ENCODE data around the gene HAAO.

Gene HAAO

DNA sequence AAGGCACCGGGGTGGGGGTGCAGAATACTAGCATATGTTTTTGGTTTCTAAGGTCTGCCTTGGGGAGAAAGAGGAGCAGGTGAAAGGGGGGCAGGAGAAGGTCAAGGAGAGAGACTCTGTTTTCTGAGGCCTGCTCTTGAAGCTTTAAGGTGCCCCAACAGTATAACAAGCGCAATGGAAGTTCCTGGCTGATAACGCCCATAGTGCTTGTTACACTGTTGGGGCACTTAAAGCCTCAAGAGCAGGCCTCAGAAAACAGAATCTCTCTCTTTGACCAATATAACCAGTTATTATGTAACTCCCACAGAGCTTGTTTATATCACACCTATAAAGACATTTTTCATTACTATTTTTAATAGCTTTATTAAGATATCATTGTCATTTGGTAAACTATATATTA lies 45.0 kb downstream of the HAAO start:
- Histone ChIP-seq H3K36me3 (no peaks in the 10 kb centered on the region), H3K27me3 (no peaks in the 10 kb centered on the region), H3K9me3 (no peaks in the 10 kb centered on the region), H3K4me3 (ENCODE audit: low read depth, low read length) (no peak overlapping the region), H3K4me1 (no peaks in the 10 kb centered on the region)
- no peak for DNase-seq
- TF ChIP-seq, protein P1, sequence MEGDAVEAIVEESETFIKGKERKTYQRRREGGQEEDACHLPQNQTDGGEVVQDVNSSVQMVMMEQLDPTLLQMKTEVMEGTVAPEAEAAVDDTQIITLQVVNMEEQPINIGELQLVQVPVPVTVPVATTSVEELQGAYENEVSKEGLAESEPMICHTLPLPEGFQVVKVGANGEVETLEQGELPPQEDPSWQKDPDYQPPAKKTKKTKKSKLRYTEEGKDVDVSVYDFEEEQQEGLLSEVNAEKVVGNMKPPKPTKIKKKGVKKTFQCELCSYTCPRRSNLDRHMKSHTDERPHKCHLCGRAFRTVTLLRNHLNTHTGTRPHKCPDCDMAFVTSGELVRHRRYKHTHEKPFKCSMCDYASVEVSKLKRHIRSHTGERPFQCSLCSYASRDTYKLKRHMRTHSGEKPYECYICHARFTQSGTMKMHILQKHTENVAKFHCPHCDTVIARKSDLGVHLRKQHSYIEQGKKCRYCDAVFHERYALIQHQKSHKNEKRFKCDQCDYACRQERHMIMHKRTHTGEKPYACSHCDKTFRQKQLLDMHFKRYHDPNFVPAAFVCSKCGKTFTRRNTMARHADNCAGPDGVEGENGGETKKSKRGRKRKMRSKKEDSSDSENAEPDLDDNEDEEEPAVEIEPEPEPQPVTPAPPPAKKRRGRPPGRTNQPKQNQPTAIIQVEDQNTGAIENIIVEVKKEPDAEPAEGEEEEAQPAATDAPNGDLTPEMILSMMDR (IDR thresholded peaks at IDR 0.05; ENCODE audit: low read depth, low read length): no peak

DNA sequence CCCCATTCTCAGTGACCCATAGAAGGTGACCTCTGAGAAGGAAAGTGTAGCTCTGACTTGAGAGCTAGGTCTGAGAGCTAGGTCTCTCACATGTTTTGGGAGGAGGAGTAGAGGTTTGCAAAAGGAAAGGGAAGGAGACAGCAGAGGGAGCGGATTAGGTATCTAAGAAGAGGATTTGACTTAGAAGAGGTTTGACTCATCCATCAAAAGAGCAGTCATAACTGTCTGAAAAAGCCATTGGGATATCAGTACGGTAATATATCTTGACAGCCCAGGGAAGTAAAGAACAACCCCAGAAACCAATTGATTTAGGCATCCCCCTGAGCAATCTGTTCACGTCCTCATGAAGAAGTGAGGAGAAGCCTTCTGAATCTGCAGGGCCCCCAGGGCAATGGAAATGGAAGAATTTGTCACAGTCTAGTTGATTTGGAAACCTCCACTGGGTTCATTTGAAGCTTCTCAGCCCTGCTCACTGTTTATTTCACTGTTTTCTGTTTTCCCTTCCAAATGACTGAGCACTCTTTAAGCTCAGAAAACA lies 47.8 kb downstream of the HAAO start:
- no peaks in the 10 kb centered on the region for H3K27me3 ChIP-seq
- no peaks in the 10 kb centered on the region for H3K4me1 ChIP-seq
- TF ChIP-seq, protein P1 (IDR thresholded peaks at IDR 0.05; ENCODE audit: low read depth, low read length): no peak
- no peak overlapping the region for H3K4me3 ChIP-seq (ENCODE audit: low read depth, low read length)
- H3K9me3 ChIP-seq: no peaks in the 10 kb centered on the region
- no peak for DNase-seq
- H3K36me3 ChIP-seq: no peaks in the 10 kb centered on the region; the same call in 1 of the 2 replicates

DNA sequence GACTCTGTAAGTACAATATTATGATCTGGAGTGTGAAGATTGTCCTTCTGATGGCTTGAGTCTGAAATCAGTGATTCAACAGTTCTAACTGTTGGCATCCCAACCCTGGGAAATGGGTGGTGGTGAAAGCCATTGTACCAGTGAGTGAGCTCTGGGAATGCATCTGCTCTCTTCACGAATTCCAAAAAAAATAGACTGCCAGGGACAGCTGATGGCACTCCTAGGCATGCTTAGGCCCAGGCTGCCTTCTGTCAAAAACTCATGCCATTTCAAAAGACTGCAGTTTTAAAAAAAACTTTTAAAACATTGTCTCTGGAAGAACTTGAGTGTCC lies 48.8 kb downstream of the HAAO start:
- Histone ChIP-seq H3K9me3 (no peaks in the 10 kb centered on the region), H3K27me3 (no peaks in the 10 kb centered on the region), H3K4me1 (no peaks in the 10 kb centered on the region; the same call in 1 of the 2 replicates), H3K4me3 (ENCODE audit: low read depth, low read length) (no peak overlapping the region), H3K36me3 (no peaks in the 10 kb centered on the region; the same call in 1 of the 2 replicates)
- DNase-seq: no peak
- TF ChIP-seq, protein P1 (IDR thresholded peaks at IDR 0.05; ENCODE audit: low read depth, low read length): no peak

DNA sequence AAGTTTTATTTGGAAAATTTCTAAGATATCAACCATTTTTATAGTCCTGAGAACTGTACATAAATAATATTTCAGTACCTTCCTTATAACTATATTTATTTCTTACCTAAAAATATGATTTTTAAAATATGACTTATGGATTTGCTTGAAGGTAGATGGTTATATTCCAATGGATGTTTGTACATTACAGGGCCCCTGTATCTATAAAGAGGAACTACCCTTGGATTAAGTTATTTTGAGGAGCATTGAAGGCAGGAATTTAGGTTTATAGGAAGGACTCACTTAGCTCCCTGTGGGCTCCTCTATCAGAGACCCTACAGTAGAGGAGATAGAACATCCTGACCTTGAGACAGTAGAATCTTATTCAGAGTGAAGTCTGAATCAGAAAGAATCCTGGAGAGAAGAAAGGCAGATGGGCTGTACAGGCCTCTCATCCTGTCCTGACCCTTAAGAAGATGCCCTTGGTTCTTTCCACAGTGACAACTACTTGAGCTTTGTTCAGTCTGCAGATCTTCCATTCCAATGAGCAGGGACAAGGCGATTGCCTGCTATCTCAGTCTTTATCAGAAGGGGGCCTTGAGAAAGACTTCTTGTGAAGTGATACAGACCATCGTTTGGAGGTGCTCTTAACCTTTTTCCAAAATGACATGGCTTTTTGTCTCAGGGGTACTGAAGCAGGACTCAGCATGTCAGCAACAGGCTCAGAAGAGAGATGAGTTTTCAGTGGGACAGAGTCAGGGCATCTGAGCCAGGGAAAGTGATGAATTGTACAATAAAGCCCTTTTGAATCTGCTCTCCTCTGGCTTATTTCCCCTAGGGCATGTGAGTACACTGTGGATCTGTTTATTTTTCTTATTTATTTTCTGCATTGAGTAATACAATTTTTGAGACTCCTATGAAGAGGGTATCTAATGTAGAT lies 49.4 kb downstream of the HAAO start:
- Histone ChIP-seq H3K36me3 (no peaks in the 10 kb centered on the region; the same call in 1 of the 2 replicates), H3K4me3 (ENCODE audit: low read depth, low read length) (no peak overlapping the region), H3K4me1 (no peaks in the 10 kb centered on the region; the same call in none of the 2 replicates), H3K9me3 (no peaks in the 10 kb centered on the region), H3K27me3 (no peaks in the 10 kb centered on the region)
- no peak for DNase-seq
- TF ChIP-seq, protein P1 (IDR thresholded peaks at IDR 0.05; ENCODE audit: low read depth, low read length): no peak

DNA sequence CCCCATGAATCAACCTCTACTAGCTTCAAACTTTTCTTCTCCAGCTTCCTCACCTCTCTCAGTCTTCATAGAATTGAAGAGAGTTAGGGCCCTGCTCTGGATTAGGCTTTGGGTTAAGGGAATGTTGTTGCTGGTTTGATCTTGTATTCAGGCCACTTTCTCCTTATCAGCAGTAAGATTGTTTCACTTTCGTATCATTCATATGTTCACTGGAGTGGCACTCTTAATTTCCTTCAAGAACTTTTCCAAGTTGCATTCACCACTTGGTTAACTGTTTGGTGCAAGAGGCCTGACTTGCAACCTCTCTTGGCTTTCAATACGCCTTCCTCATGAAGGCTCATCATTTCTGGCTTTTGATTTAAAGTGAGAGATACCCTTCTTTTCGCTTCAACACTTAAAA lies 51.2 kb downstream of the HAAO start:
- H3K36me3 ChIP-seq: no peaks in the 10 kb centered on the region; the same call in 1 of the 2 replicates
- no peak for DNase-seq
- H3K4me1 ChIP-seq: no peaks in the 10 kb centered on the region; the same call in none of the 2 replicates
- H3K9me3 ChIP-seq: no peaks in the 10 kb centered on the region
- no peak overlapping the region for H3K4me3 ChIP-seq (ENCODE audit: low read depth, low read length)
- no peaks in the 10 kb centered on the region for H3K27me3 ChIP-seq
- TF ChIP-seq, protein P1 (IDR thresholded peaks at IDR 0.05; ENCODE audit: low read depth, low read length): no peak
